Left ventricle myocardium inferior (tissue), 1 donor: ENCODE data around the gene CRYBG2. TPM values are rescaled to one million over a fixed set of nuclear protein-coding genes. Genes with fewer than 3 reads are reported as not detected.

Source experiments
- DNase-seq: peaks from one replicate; pipeline ENCODE4 v3.0.0-alpha.2; 2020
- H3K27ac ChIP-seq: fragments of 200-600 bp; replicated peaks from 2 replicates; pipeline ENCODE4 v1.8.0; 2021
- H3K27me3 ChIP-seq: fragments of 200-600 bp; 2 replicates; pipeline ENCODE4 v1.8.0; 2021; ENCODE audit warnings: low read depth
- H3K36me3 ChIP-seq: fragments of 200-600 bp; 2 replicates; pipeline ENCODE4 v1.8.0; 2021
- H3K4me1 ChIP-seq: fragments of 200-600 bp; 2 replicates; pipeline ENCODE4 v1.8.0; 2021
- H3K4me3 ChIP-seq: fragments of 200-600 bp; 2 replicates; pipeline ENCODE4 v1.8.0; 2021; ENCODE audit warnings: mild to moderate bottlenecking, moderate library complexity
- H3K9me3 ChIP-seq: fragments of 200-600 bp; replicated peaks from 2 replicates; pipeline ENCODE4 v1.8.0; 2021
- intact Hi-C: fragments of 100-400 bp; cut with micrococcal nuclease; formaldehyde crosslinking; loops from one replicate; pipeline ENCODE4 v1.11.0; 2022
- total RNA-seq: library from RNA; stranded (reverse); fragmentation: NEBNext Ultra II Directional; extraction: Animal tissue kit (Norgen Biotek cat#: 25700); gene quantifications from one replicate; pipeline ENCODE4 v1.2.1, GENCODE V29; 2021
- TF ChIP-seq, protein P1 (sequence below): fragments of 200-600 bp; IDR thresholded peaks from 2 replicates; pipeline ENCODE4 v1.8.0; 2021; ENCODE audit warnings: antibody characterized with exemption, mild to moderate bottlenecking, borderline replicate concordance
- donor health status: DM: no; HTN: yes; CAD: no; lungs with severe emphysema.

CRYBG2 gene
- total RNA-seq, 1 donor from 2014 or later, result not detected

DNA sequence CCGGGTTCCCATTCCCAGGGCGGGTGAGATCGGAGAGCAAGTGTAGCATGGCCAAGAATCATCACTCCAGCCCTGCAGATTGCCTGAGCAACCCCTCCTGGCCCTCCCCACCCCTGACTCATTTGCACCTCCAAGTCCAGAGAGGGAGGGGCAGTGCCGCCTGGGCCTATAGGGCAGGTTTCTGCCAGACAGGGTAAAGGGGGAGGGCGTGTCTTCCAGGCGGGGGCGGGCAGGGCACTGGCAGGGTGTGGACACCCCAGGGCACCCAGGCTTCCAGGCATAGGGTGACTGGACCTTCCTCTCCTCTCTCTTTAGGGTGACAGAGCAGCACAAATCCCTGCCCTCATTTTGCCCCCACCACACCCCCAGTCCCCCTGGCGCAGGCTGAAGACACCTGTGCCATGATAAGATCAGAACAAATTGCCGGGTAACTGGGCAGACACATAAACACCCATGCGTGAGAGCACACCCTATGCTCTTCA lies 3.2 kb upstream of the CRYBG2 start:
- peaks cover 84% of the 10 kb centered on the region for H3K27me3 ChIP-seq
- no peak for DNase-seq
- intact Hi-C loops, result no loop called here

DNA sequence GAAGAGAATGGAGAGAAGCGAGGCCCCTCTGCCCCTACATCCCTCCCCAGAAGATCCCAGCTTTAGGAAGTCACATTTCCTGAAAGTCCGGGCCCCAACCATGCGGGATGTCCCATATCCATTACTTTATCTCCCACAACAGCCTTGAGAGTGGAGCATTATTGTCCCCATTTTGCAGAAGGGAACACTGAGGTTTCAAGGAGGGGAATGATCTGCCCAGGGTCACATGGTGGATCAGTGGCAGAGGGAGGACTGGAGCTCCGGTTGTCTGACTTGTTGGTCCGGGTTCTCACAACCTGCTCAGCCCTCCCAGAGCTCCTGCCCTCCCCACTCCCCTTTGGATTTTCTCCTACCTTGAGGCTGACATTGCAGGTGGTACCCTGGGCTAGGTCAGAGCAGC lies 2.2 kb upstream of the CRYBG2 start:
- Histone ChIP-seq H3K4me1 (peaks cover 19% of the 10 kb centered on the region), H3K36me3 (no peaks in the 10 kb centered on the region), H3K9me3 (no peaks in the 10 kb centered on the region), H3K27me3 (peaks cover 74% of the 10 kb centered on the region), H3K27ac (no peak overlapping the region), H3K4me3 (no peak overlapping the region)
- TF ChIP-seq, protein P1, sequence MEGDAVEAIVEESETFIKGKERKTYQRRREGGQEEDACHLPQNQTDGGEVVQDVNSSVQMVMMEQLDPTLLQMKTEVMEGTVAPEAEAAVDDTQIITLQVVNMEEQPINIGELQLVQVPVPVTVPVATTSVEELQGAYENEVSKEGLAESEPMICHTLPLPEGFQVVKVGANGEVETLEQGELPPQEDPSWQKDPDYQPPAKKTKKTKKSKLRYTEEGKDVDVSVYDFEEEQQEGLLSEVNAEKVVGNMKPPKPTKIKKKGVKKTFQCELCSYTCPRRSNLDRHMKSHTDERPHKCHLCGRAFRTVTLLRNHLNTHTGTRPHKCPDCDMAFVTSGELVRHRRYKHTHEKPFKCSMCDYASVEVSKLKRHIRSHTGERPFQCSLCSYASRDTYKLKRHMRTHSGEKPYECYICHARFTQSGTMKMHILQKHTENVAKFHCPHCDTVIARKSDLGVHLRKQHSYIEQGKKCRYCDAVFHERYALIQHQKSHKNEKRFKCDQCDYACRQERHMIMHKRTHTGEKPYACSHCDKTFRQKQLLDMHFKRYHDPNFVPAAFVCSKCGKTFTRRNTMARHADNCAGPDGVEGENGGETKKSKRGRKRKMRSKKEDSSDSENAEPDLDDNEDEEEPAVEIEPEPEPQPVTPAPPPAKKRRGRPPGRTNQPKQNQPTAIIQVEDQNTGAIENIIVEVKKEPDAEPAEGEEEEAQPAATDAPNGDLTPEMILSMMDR, result no peak
- intact Hi-C loops, result no loop called here
- no peak for DNase-seq

More for the DNA sequence above, 3.2 kb upstream of the CRYBG2 start:
- Histone ChIP-seq H3K4me1 (peaks cover 13% of the 10 kb centered on the region), H3K27ac (no peak overlapping the region), H3K9me3 (no peaks in the 10 kb centered on the region), H3K4me3 (no peak overlapping the region), H3K36me3 (no peaks in the 10 kb centered on the region)
- TF ChIP-seq, protein P1, result no peak

DNA sequence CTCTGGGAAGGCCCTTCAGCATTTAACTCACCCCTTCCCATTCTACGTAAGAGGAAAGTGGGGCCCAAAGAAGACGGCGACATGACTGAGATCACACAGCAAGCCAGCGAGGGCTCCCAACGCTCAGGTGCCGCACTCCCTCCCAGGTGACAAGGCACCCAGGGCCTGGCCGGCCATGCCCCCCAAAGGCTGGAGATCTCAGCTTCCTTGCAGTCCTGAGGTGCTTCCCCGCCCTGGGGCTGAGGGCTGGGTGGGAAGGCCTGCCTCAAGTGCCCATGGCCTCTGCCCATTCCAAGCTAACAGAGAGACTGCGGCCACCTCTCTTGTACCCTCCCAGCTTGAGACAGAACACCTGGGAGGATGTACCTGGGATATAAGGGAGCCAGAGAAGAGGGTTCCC lies 1.0 kb upstream of the CRYBG2 start:
- DNase-seq, result no peak
- intact Hi-C loops, result no loop called here
- H3K4me3 ChIP-seq, result no peak overlapping the region
- TF ChIP-seq, protein P1, result no peak
- no peaks in the 10 kb centered on the region for H3K9me3 ChIP-seq
- no peaks in the 10 kb centered on the region for H3K36me3 ChIP-seq
- H3K27me3 ChIP-seq, result peaks cover 62% of the 10 kb centered on the region
- peaks cover 9% of the 10 kb centered on the region for H3K4me1 ChIP-seq
- H3K27ac ChIP-seq, result no peak overlapping the region

DNA sequence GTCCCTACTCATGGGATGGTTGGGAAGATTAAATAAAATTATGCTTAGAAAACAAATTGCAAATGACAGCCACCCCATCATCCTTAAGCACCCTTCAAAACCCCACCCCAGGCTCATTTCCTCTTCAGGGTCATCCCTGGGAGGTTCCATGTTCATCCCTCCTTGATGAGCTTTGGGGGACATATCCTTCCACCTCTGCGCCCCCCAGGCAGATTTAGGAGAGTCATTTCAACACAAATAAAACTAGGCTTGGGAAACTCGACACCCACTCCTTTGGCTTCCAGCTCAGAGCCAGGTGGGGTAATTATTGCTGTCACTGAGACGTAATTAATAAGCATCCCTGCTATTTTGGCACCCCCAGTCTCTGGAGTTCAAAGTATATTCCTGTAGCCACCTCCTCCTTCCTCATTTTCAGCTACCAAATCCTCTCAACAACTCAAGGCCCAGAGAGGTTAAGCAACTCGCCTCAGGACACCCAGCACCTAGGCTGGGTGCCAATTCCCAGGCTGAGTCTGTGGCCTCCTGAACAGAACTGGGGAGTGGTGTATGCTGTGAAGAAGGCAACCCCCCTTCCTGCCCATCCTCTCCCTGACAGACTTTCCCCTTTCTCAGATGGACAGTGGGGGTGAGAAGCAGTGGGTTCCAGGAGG lies 595 bp downstream of the CRYBG2 start:
- DNase-seq, result no peak
- Histone ChIP-seq H3K27me3 (peaks cover 46% of the 10 kb centered on the region), H3K36me3 (no peaks in the 10 kb centered on the region), H3K4me1 (peaks cover 7% of the 10 kb centered on the region), H3K9me3 (no peaks in the 10 kb centered on the region), H3K27ac (no peak overlapping the region), H3K4me3 (no peak overlapping the region)
- intact Hi-C loops, result no loop called here
- TF ChIP-seq, protein P1, result no peak

DNA sequence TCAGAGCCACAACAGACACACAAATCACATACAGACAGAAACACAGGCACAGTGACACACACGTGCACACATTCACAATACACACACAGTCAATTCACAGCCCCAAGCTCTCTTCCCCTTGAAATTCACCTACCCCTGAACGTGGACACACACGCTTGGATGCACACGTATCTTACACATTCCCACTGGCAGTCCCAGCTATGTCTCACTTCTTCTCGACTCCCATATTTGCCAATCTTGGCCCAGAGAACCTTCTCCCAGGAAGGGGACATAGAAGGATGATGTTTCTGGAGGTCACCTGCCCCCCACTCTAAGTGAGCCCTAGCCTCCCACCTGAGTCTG lies 1.6 kb downstream of the CRYBG2 start:
- Histone ChIP-seq H3K9me3 (no peaks in the 10 kb centered on the region), H3K27ac (no peak overlapping the region), H3K4me3 (no peak overlapping the region), H3K36me3 (no peaks in the 10 kb centered on the region), H3K4me1 (peaks cover 7% of the 10 kb centered on the region), H3K27me3 (peaks cover 36% of the 10 kb centered on the region)
- DNase-seq, result no peak
- TF ChIP-seq, protein P1, result no peak
- intact Hi-C loops, result no loop called here
